A549 (cell line): ENCODE results near the gene TROAP. TPM values are rescaled to one million over a fixed set of nuclear protein-coding genes. Genes with fewer than 3 reads are reported as not detected.

ENCODE experiments used
- ATAC-seq, 2 experiments: fragments of 200-7000 bp in 1 of 2; fragments of >200 bp in 1 of 2; cut with Nextera tagmentation in 1 of 2; cut with Tn5 transposase in 1 of 2; 3 replicates each; pipeline versions ENCODE4 v1.8.0 to v1.9.1; 2018 to 2020; ENCODE audit warnings: mild to moderate bottlenecking in 1 of 2, moderate library complexity in 1 of 2
- CTCF ChIA-PET: fragments of 300-600 bp; sonication (Branson Sonifier 250); formaldehyde crosslinking; extraction: SDS; loops from one replicate; lab custom pipeline; 2021; ENCODE audit warnings: antibody characterized with exemption, inconsistent platforms; lab: Yijun Ruan, JAX
- POLR2A ChIA-PET: fragments of 350-600 bp; formaldehyde crosslinking; extraction: SDS; loops from one replicate; lab custom pipeline; 2021; ENCODE audit warnings: antibody characterized with exemption, inconsistent platforms; lab: Yijun Ruan, JAX
- DNase-seq, 2 experiments: peaks; one replicate each; pipeline versions ENCODE4 v3.0.0 to v3.0.0-alpha.2; 2011 to 2016; ENCODE audit warnings: low read depth in 1 of 2, low spot score in 1 of 2
- FAIRE-seq: peaks from 2 replicates; lab custom pipeline; 2011; peaks lifted over from hg19 to GRCh38; lab: Jason Lieb, UNC
- H3K27ac ChIP-seq, 2 experiments: fragments of >200 bp; sonication (Bioruptor Twin); formaldehyde crosslinking; 3 replicates each; pipeline ENCODE4 v1.5.1; 2016 to 2017
- H3K4me1 ChIP-seq: fragments of >200 bp; sonication (Bioruptor Twin); formaldehyde crosslinking; 3 replicates; pipeline ENCODE4 v1.6.1; 2016
- H3K4me2 ChIP-seq: fragments of >200 bp; sonication (Bioruptor Twin); formaldehyde crosslinking; 3 replicates; pipeline ENCODE4 v1.6.1; 2016
- H3K4me3 ChIP-seq: fragments of >200 bp; sonication (Bioruptor Twin); formaldehyde crosslinking; 3 replicates; pipeline ENCODE4 v1.5.1; 2016
- H3K9me3 ChIP-seq: fragments of >200 bp; sonication (Bioruptor Twin); formaldehyde crosslinking; 3 replicates; pipeline ENCODE4 v1.6.1; 2016
- CEBPB ChIP-seq, 2 experiments: fragments of >200 bp in 1 of 2; sonication (Bioruptor Twin) in 1 of 2; formaldehyde crosslinking in 1 of 2; IDR thresholded peaks; 2 replicates each; pipeline ENCODE4 v1.6.1; 2012 to 2016
- CHD2 ChIP-seq: fragments of 150-350 bp; IDR thresholded peaks from 2 replicates; pipeline ENCODE4 v1.6.1; 2014; ENCODE audit warnings: low read length; ENCODE audit not compliant: partially characterized antibody
- CTCF ChIP-seq: fragments of >200 bp; sonication (Bioruptor Twin); formaldehyde crosslinking; IDR thresholded peaks from 3 replicates; pipeline ENCODE4 v1.5.1; 2016
- EHMT2 ChIP-seq: fragments of 200-600 bp; sonication (generic); IDR thresholded peaks from 2 replicates; pipeline ENCODE4 v1.6.1; 2016; ENCODE audit warnings: antibody characterized with exemption, low read depth, mild to moderate bottlenecking, moderate library complexity
- FOSB ChIP-seq: fragments of 250-450 bp; sonication (Bioruptor Pico); IDR thresholded peaks from 2 replicates; pipeline ENCODE4 v1.5.0; 2020; ENCODE audit warnings: mild to moderate bottlenecking, moderate library complexity
- HDAC2 ChIP-seq: fragments of 200-600 bp; sonication (generic); IDR thresholded peaks from 2 replicates; pipeline ENCODE4 v1.6.1; 2016
- HEYL ChIP-seq: fragments of 250-450 bp; sonication (Bioruptor Pico); IDR thresholded peaks from 2 replicates; pipeline ENCODE4 v1.8.0; 2021; ENCODE audit warnings: mild to moderate bottlenecking, moderate library complexity
- JUN ChIP-seq, 2 experiments: fragments of >200 bp; sonication (Bioruptor Twin); formaldehyde crosslinking; IDR thresholded peaks; 2 replicates in 1 of 2; 3 replicates in 1 of 2; pipeline ENCODE4 v1.6.1; 2016 to 2017
- JUNB ChIP-seq: fragments of >200 bp; sonication (Bioruptor Twin); formaldehyde crosslinking; IDR thresholded peaks from 2 replicates; pipeline ENCODE4 v1.6.1; 2016
- KDM1A ChIP-seq: fragments of 200-600 bp; sonication (generic); IDR thresholded peaks from 2 replicates; pipeline ENCODE4 v1.6.1; 2016; ENCODE audit warnings: low read depth, mild to moderate bottlenecking
- KDM5A ChIP-seq: fragments of 200-600 bp; sonication (generic); IDR thresholded peaks from 2 replicates; pipeline ENCODE4 v1.6.1; 2016; ENCODE audit warnings: antibody characterized with exemption, mild to moderate bottlenecking
- MAFK ChIP-seq: fragments of 450-650 bp; IDR thresholded peaks from 2 replicates; pipeline ENCODE4 v1.6.1; 2014; ENCODE audit not compliant: partially characterized antibody
- POLR2A ChIP-seq: IDR thresholded peaks from 2 replicates; pipeline ENCODE4 v1.6.1; 2012; ENCODE audit warnings: mild to moderate bottlenecking, low read length
- POLR2AphosphoS2 ChIP-seq: conservative IDR thresholded peaks from 2 replicates; pipeline ENCODE4 v1.6.1; 2012; ENCODE audit warnings: low read length, improper control_type of control experiment, inconsistent platforms
- RNF2 ChIP-seq: fragments of 200-600 bp; sonication (generic); IDR thresholded peaks from 2 replicates; pipeline ENCODE4 v1.6.1; 2016; ENCODE audit warnings: low read depth, mild to moderate bottlenecking, antibody characterized with exemption, moderate library complexity, borderline replicate concordance
- SMC3 ChIP-seq: fragments of >200 bp; sonication (Bioruptor Twin); formaldehyde crosslinking; IDR thresholded peaks from 3 replicates; pipeline ENCODE4 v1.6.1; 2018; ENCODE audit warnings: inconsistent platforms
- TP53 ChIP-seq: fragments of 250-450 bp; sonication (Bioruptor Pico); IDR thresholded peaks from 2 replicates; pipeline ENCODE4 v1.5.0; 2021; ENCODE audit warnings: mild to moderate bottlenecking, moderate library complexity
- ZC3H11A ChIP-seq: fragments of 450-650 bp; IDR thresholded peaks from 2 replicates; pipeline ENCODE4 v1.6.1; 2014; ENCODE audit warnings: antibody characterized with exemption, mild to moderate bottlenecking
- ZFP36 ChIP-seq: fragments of 450-650 bp; IDR thresholded peaks from 2 replicates; pipeline ENCODE4 v1.6.1; 2014; ENCODE audit warnings: borderline replicate concordance; ENCODE audit not compliant: partially characterized antibody
- WGBS: methylation state at CpG from one replicate; pipeline ENCODE4 v1.1.6; 2017; ENCODE audit errors: missing lambda C conversion rate; 5-methylcytosine and 5-hydroxymethylcytosine counted together
- polyA plus RNA-seq, 4 experiments: library from polyadenylated mRNA; depleted of rRNA in 3 of 4; stranded (reverse); fragments of >200 nt; fragmentation: RNase III in 1 of 4; extraction: RNeasy Plus Mini Kit Qiagen cat#74134 plus additional on column Dnase treatment in 1 of 4; gene quantifications; 2 replicates in 3 of 4; 3 replicates in 1 of 4; pipeline ENCODE4 v1.2.3, GENCODE V29; 2011 to 2017
- TF ChIP-seq, protein P1 (sequence below): fragments of 250-450 bp; sonication (Bioruptor Pico); IDR thresholded peaks from 2 replicates; pipeline ENCODE4 v1.5.0; 2020; ENCODE audit warnings: low read depth, mild to moderate bottlenecking, moderate library complexity
- TF ChIP-seq, protein P2 (sequence below): fragments of >200 bp; sonication (Bioruptor Twin); formaldehyde crosslinking; IDR thresholded peaks from 2 replicates; pipeline ENCODE4 v1.6.1; 2016
- TF ChIP-seq, protein P3 (sequence below): IDR thresholded peaks from 2 replicates; pipeline ENCODE4 v1.6.1; 2012

TROAP gene
- polyA plus RNA-seq, 2 of the 4 experiments (the other 2 are of a cell fraction): 50.0 to 55.5 TPM

GRCh38 chr12:49367381-49368239 is 44.6 kb downstream of the TROAP start, which contains the start of gene SPATS2:
Gene SPATS2 (plus strand): TSS chr12:49367462. CDS start chr12:49461013, 93,551 bp downstream.
- peak within 1 kb of the TSS; percentile 86 for H3K4me3 ChIP-seq
- DNase-seq (peak in 1 of 2 experiments; percentile 26), ATAC-seq (peak in 1 of 2 experiments; percentile 19; a peak in 5 of 6 replicates), FAIRE-seq (no peak)
- peak within 1 kb of the TSS; percentile 86 for H3K4me2 ChIP-seq
- WGBS: under 1% methylated on average over 24 of the region's 52 CpGs
- ChIA-PET POLR2A (interaction anchor here (0.5 to 2.0 kb wide), 32 partner anchors 10 to 374 kb away, joined by 3 to 30 read pairs (median 5); partner anchors contain the start of genes KCNH3, MCRS1, TMBIM6 and TROAP), CTCF (interaction anchor here (0.6 to 14.5 kb wide), 13 partner anchors 9 to 187 kb away, joined by 3 to 484 read pairs (median 4); partner anchors contain the start of gene DNAJC22)
- H3K27ac ChIP-seq: peak within 1 kb of the TSS; percentile 95 to 96
- TF ChIP-seq, protein P1, sequence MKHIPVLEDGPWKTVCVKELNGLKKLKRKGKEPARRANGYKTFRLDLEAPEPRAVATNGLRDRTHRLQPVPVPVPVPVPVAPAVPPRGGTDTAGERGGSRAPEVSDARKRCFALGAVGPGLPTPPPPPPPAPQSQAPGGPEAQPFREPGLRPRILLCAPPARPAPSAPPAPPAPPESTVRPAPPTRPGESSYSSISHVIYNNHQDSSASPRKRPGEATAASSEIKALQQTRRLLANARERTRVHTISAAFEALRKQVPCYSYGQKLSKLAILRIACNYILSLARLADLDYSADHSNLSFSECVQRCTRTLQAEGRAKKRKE (CRISPR knock-in tag): no peak
- TF ChIP-seq, protein P2, sequence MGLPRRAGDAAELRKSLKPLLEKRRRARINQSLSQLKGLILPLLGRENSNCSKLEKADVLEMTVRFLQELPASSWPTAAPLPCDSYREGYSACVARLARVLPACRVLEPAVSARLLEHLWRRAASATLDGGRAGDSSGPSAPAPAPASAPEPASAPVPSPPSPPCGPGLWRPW: no peak
- TF ChIP-seq MAFK (no peak), SMC3 (no peak), ZC3H11A (no peak), POLR2AphosphoS2 (no peak), CHD2 (peak; percentile 36), POLR2A (peak; percentile 48), JUN (IDR thresholded peaks at IDR 0.05) (peak; percentile 25 to 43; a peak in 2 of 5 replicates)
- H3K9me3 ChIP-seq: no peaks in the 10 kb centered on the region
- H3K4me1 ChIP-seq: peaks cover 36% of the 10 kb centered on the region

DNA sequence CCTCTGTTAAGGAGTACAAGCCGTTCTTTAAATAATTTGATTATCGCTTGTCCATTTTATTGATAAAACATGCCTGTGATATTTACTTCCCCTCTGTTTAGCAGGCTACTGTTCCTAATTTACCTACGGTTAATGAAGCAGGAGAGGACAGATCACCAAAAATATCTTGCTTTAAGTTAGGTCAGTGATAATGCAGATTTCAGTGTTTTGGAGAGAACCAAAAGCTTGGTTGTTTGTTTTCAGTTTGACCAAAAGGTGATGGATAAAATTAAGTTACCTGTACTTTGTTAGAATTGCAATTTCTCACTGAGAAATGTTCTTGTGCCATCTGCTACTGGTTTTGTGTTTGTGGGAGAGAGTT is 45.2 kb downstream of the TROAP start:
- POLR2A ChIA-PET: no interaction called here
- peaks cover 36% of the 10 kb centered on the region for H3K4me1 ChIP-seq
- no peak for FAIRE-seq
- peak overlapping the region; percentile 86 for H3K4me3 ChIP-seq
- no peak for DNase-seq
- H3K27ac ChIP-seq: peak overlapping the region; percentile 95 to 96
- H3K9me3 ChIP-seq: no peaks in the 10 kb centered on the region
- no peak for TF ChIP-seq MAFK
- TF ChIP-seq FOSB: 0 out of 2 replicates have a peak, but pooled peaks have one; percentile 62
- WGBS: 2% methylated on average over 3 of the region's 3 CpGs
- CTCF ChIA-PET: interaction anchor here (0.7 to 14.5 kb wide), 5 partner anchors 11 to 186 kb away, joined by 3 to 194 read pairs (median 3); partner anchors contain the start of gene DNAJC22
- H3K4me2 ChIP-seq: peak overlapping the region; percentile 78
- ATAC-seq: no peak

DNA sequence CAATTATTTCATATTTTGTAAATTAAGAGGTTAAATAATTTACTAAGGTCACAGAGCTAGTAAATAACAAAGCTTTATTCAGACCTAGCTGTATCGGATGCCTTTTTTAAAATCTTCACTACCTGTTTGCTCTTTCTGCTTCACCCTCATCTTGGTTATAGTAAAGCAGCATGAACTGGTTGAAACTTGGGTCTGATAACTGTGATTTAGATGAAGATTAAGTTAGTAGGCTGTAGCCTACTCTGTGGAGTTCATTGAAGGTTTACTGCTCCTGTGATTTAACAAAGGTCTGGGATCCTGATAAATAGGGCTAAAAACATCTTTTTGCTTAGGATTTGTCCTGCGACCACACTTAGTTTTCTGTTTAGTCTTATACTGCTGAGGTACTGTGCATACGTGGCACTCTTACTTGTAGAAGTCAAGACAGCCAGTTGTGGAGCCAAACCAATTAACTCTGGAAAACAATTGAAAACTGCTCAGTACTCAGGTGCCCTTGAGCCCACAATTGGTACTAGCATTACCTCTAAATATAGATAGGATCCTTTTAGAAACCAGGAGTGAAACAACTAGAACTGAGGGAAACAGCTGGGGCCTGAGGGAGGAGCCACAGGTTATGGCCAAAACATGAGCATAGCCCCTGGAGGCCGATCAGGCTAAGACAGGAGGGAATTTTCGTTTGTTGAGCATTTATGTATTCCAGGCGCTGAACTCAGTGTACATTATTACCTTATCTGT is 46.5 kb downstream of the TROAP start:
- Histone ChIP-seq H3K4me2 (peak overlapping the region; percentile 78), H3K4me1 (peaks cover 36% of the 10 kb centered on the region), H3K27ac (peak overlapping the region; percentile 95 to 96; a peak in 5 of 6 replicates), H3K4me3 (peak overlapping the region; percentile 86), H3K9me3 (no peaks in the 10 kb centered on the region)
- POLR2A ChIA-PET: no interaction called here
- CTCF ChIA-PET: interaction anchor here (0.5 to 3.4 kb wide), 8 partner anchors 9 to 262 kb away, joined by 3 to 29 read pairs (median 4); no protein-coding TSS in a partner anchor
- no peak for TF ChIP-seq HEYL (CRISPR knock-in tag)
- peak; percentile 16; the same call in 1 of the 3 replicates for TF ChIP-seq CTCF
- DNase-seq (peak; percentile 74 to 76), FAIRE-seq (no peak), ATAC-seq (peak; percentile 45 to 57; a peak in 4 of 6 replicates)
- WGBS: 29% methylated on average over 6 of the region's 6 CpGs

DNA sequence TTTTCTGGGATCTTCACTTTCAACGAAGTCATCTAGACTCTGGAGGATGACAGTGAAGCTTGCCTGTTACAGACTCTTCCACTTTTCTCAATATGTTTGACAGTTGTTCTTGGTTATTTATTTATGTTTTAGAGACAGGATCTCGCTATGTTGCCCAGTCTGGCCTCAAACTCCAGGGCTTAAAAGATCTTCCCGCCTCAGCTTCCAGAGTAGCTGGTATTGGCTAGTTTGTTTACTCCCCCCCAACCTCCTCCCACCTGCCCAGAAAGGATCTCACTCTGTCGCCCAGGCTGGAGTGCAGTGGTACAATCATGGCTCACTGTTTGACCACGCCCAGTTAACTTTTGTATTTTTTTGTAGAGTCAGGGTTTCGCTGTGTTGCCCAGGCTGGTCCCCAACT is 47.5 kb downstream of the TROAP start:
- Histone ChIP-seq H3K4me1 (peaks cover 26% of the 10 kb centered on the region), H3K27ac (no peak overlapping the region), H3K9me3 (no peaks in the 10 kb centered on the region), H3K4me2 (peak overlapping the region; percentile 78; the same call in 2 of the 3 replicates), H3K4me3 (no peak overlapping the region)
- 80% methylated on average over 6 of the region's 6 CpGs for WGBS
- ChIA-PET POLR2A (no interaction called here), CTCF (interaction anchor here (0.5 to 3.4 kb wide), 10 partner anchors 8 to 261 kb away, joined by 3 to 29 read pairs (median 4); no protein-coding TSS in a partner anchor)
- ATAC-seq (no peak), FAIRE-seq (no peak), DNase-seq (no peak)
- TF ChIP-seq KDM5A (no peak), EHMT2 (no peak), JUNB (no peak), HEYL (CRISPR knock-in tag) (no peak), CEBPB (IDR thresholded peaks at IDR 0.05) (no peak), KDM1A (no peak), CHD2 (no peak), ZFP36 (no peak), RNF2 (no peak), TP53 (CRISPR knock-in tag) (no peak), HDAC2 (no peak), ZC3H11A (no peak)
- TF ChIP-seq, protein P3, sequence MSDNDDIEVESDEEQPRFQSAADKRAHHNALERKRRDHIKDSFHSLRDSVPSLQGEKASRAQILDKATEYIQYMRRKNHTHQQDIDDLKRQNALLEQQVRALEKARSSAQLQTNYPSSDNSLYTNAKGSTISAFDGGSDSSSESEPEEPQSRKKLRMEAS: no peak
